HG02938 (cell line): ENCODE measurements around the gene COA1.
"Not testable (repeated sequence)": the region's sequence is repeated elsewhere in the genome, so short reads cannot be mapped to it uniquely, and the experiment has no call there.

ENCODE experiments used
- ATAC-seq: cut with Tn5 transposase; IDR thresholded peaks from one replicate; pipeline ENCODE4 v1.9.1; 2021; ENCODE audit warnings: mild to moderate bottlenecking, moderate library complexity; ENCODE audit not compliant: unreplicated experiment

The COA1 gene

DNA sequence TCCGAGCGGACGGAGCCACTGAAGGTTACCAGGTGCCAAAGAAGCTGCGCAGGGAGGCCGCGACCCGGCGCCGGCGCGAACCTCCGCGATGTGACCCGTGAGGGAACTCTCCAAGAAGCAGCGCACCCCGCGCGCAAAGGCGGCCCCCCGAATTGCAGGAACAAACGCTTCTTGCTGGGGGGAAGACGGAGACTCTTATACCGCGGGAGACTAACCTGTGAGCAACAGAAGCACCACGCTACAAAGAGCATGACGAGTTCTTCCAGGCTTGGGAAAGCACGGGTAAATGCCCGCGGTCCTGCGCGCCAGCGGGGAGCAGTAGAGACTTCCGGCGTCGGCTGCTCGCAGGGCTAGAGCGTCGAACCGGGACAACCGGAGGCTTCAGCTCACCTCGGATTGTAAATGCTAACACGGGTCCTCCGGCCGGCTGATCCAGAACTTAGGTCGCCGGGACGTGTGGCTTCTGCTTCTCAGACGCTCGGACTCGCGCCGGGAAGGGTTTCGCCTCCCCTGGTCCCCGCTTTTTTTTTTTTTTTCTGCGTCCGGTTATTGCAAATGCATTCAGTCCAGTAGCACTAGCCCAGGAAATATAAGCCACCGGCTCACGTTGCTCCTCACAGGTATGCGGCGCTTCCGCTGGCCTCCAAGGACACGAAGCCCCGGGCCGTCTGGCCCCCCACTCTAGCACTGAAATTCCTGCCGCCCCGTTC lies at the start of gene COA1:
TSS of gene COA1 (minus strand) at position 310 of the 710 bp plus-strand sequence. CDS start 80,909 bp downstream, outside the sequence.
- peak; percentile 65 for ATAC-seq

DNA sequence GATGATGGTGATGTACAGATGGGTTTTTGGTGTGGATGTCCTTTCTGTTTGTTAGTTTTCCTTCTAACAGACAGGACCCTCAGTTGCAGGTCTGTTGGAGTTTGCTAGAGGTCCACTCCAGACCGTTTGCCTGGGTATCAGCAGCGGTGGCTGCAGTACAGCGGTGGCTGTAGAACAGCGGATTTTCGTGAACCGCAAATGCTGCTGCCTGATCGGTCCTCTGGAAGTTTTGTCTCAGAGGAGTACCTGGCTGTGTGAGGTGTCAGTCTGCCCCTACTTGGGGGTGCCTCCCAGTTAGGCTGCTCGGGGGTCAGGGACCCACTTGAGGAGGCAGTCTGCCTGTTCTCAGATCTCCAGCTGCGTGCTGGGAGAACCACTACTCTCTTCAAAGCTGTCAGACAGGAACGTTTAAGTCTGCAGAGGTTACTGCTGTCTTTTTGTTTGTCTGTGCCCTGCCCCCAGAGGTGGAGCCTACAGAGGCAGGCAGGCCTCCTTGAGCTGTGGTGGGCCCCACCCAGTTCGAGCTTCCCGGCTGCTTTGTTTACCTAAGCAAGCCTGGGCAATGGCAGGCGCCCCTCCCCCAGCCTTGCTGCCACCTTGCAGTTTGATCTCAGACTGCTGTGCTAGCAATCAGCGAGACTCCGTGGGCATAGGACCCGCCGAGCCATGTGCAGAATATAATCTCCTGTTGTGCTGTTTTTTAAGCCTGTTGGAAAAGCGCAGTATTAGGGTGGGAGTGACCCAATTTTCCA lies 49.1 kb upstream of the COA1 start:
- not testable (repeated sequence) for ATAC-seq

GRCh38 chr7:43775255-43775654 lies 45.9 kb upstream of the COA1 start:
- ATAC-seq = not testable (repeated sequence)

- not testable (repeated sequence) for ATAC-seq
These were observed 43.9 kb upstream of the COA1 start for GRCh38 chr7:43773268-43773667.

- no peak for ATAC-seq
These were observed 42.2 kb upstream of the COA1 start for GRCh38 chr7:43771573-43771972.

DNA sequence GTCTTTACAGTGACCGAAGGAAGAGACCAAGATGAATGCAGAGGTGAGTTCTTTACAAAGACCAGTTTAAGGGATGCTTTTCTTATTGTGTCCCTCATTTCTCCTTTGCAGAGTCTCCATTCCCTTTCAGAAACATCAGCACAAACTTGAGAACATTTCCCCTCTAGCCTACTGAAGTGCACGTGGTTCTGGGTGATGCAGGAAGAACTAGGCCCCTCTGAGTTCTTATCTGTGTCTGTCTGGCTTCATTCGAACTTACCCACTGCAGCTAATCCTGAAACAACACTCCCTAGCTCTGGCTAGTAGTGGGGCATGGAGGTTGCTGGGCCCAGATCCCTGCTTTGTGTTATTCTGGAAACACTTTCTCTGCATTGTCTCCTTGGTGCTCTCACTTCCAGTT lies 41.8 kb upstream of the COA1 start:
- ATAC-seq = no peak

DNA sequence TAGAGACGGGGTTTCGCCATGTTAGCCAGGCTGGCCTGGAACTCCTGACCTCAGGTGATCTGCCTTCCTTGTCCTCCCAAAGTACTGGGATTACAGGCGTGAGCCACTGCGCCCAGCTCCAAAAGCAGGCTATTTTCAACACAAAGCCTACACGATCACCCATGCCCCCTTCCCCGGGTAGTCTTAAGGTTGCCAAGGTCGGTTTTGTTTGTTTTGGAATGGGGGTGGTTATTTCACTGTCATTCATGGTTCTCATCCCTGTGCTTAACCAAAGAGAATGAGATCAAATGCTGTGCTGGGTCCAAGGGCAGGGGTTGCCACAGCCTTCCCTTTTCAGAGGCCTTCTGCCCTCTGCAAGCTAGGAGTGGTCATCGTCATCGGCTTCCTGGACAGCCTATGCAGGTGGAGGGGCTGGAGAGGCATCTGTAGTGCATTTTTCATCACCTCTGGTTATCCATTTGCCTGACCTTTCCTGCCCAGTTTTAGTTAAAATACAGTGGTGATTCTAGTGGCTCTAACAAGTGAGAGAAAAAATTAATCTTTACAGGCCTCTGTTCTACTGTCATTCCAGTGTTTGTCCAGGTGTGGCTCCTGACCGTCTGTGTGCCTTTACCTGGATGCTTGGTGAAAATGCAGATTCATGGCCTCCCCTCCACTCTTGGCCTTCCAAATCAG lies 40.6 kb upstream of the COA1 start:
- no peak for ATAC-seq

GRCh38 chr7:43769281-43769680 lies 40.0 kb upstream of the COA1 start:
- no peak for ATAC-seq

- ATAC-seq = no peak
These were observed 39.6 kb upstream of the COA1 start for GRCh38 chr7:43768887-43769272.

DNA sequence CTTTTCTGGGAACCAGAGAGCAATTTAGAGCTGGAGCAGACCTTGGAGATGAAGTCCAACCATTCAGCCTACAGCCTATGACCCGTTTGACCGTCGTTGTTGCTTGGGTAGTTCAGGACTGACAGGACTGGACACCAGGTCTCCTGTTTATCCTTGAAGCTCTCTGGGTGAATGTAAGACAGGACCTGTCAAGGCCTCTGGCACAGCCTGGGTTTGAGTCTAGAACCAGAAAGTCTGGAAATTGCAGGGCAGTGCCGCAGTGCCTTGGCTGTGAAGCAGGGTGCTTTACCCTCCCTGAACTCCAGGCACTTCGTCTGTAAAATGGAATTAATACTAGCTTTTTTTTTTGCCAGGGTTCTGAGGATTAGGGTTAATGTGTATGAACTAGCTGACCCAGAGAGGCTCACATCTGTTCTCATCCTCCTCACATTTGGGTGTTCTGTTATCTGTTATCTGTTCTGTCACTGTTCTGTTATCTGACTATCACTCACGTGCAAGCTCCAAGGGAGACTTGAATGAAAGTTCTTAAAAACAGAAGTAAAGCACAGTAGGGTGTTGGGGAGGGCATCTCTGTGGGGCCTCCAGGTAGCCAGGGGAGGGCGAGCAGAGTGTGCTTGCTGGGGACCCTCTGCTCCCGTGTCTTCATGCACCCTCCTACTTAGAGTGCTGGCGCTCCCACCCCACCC lies 39.0 kb upstream of the COA1 start:
- no peak for ATAC-seq

- ATAC-seq = no peak
These were observed 38.0 kb upstream of the COA1 start for GRCh38 chr7:43767311-43767710.

- ATAC-seq = no peak
These were observed 37.2 kb upstream of the COA1 start for GRCh38 chr7:43766564-43766963.

- no peak for ATAC-seq
These were observed 35.6 kb upstream of the COA1 start for GRCh38 chr7:43764807-43765491.

DNA sequence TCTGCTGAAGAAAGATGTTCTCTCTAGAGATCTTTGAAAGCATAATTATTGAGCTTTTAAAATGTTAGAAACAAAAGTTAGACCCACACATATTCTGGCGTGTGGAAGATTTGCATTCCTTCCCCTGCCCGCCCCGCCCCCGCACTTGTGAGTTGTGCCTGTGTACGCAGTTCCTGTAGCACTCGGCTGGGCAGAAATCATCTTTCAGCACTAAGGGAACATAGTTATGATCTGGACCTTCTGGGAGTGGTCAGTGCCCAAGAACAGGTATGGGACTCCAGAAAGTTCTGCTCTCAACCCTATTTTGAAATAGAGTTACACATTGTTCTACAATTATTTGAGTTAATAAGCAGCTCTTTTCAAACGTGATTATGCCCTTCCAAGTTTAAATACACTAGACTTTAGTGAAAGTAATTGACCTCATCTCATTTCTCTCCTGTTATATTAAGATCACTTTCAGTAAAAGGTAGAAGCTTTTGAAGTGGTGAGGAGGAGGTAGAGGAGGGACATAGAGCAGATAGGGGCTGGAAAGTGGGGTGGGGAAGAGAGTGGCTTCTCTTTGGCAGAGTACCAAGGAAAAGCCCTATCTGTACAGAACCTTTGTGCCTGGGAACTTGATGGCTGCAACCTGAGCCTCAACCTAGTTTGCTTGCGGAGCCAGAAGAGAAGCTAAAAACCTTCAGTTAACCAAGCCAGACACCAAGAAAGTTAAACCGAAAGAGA lies 34.9 kb upstream of the COA1 start:
- no peak for ATAC-seq

DNA sequence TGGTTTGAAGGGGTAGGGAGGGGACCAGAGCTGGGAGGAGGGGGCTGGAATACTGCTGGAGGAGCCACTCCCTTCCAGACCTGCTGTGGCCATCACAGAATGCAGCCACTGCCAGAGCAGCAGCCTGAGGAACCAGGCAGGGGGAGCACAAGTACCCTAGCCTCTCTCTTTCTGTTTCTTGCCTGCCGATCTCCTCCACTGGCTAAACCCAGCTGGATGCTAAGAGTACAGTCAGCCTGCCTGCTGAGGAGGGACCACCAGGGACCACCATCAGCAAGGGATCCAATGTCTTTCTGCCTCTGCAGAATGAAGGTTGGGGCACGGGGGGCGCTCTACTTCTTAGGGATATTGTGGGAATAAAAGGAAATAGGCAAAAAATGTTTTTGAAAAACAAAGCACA lies 33.9 kb upstream of the COA1 start:
- no peak for ATAC-seq

DNA sequence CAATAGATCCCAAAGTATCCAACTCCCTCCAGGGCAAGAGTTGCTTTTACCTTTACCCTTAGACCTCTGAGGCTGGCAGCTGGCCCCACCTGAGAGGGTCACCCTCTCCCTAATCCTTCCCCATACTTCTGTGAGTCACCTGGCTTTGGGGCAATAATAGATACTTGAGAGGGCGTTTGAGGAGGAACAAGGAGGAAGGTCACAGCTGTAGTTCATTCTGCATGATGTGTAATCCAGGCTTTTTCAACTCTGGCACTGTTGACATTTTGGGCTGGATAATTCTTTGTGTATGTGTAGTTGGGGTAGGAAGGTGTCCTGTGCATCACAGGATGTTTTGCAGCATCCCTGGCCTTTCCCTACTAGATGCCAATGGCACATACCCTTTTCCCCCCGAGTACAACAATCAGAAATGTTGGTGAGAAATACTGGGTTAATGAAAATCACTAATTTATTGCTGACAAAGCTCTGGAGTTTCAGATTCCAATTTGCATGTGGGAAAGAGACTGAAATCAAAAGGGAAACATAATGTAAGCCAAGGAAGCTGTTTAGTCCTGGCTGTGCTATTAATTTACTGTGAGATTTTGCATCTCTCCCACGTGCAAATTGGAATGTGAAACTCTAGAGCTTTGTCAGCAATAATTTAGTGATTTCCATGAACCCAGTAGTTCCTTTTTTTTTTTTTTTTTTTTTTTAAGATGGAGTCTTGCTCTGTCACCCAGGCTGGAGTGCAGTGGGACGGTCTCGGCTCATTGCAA lies 32.8 kb upstream of the COA1 start:
- ATAC-seq = no peak

- no peak for ATAC-seq
These were observed 32.1 kb upstream of the COA1 start for GRCh38 chr7:43761382-43761781.

GRCh38 chr7:43760861-43761260 lies 31.5 kb upstream of the COA1 start:
- no peak for ATAC-seq
